ENCODE measurements around the gene UVRAG. TPM values are rescaled to one million over a fixed set of nuclear protein-coding genes. Genes with fewer than 3 reads are reported as not detected.

Gene UVRAG
- total RNA-seq, 1 donor from 2014 or later: 8.8 TPM

DNA sequence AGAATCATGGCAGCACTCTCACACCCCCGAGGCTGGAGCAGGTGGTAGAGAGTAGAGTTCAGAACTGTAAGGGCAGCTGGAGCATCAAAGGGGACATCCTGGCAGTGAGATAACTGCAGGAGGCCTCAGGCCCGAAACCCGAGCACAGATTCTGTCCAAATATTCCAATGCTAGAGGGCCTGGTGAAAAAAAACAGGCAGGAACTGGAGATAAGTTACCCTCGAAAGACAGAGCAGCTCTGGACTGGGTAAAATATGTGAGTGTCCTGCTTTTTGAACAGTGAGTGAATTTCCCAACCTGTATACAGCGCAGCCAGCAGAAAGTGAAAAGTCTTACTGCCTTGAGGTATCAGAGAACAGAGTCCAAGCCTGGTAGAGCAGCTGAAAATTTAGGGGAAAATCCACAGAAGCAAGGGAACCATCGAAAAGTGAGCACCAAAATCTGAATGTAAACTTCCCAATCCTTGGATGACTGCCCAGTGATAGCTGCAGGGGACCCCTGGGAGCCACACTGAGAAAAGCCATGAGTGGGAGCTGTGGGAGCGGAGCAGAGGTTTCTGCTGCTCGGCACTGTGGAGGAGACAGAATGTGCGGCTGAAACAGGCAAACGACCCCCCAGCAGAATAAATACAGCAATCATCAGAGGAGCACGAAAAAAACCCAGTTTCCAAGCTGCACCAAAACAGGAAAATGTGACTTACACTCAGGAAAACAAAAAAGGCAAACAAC lies 340.7 kb downstream of the UVRAG start:
- no peak for ATAC-seq

DNA sequence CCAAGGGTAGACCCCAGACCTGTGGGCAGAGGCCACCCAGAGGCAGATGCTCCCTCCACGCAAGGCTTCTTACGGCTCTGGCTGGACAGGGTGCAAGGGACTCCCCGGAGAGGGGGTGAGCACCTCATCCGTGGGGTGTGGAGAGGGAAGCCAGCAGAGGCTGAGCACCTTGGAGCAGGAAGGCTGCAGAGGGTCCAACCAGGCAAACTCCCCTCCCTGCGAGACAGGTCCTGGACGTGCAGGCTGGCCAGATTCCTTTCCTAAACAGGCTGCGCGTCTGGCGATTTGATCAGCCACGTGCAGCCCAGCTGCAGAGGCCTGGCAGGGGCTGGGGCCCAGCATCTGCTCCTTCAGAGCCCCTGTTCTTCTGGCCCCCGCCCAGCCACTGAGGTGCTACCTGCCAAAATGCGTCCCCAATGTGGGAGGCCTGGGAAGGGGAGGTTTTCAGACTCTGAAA lies 342.0 kb downstream of the UVRAG start:
- no peak for ATAC-seq

DNA sequence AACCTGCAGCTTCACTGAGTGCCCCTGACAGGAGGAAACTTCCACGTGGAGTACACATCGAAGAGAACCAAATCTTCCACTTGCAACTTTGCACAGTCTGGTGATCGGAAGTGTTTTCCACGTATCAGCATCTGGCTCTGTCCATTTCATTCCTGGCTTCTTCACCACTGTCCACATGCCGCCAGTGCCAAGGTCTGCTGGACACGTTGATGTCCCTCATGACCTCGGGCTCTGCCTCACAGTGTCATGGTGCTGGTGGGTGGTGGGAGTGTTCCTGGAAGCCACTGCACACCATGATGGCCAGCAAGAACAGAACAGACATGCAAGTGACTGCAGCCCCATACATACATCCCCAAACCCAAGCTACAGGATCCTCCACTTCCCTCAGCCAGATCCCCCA lies 342.9 kb downstream of the UVRAG start:
- ATAC-seq: no peak

GRCh38 chr11:76158394-76159302 lies 343.6 kb downstream of the UVRAG start:
- ATAC-seq: no peak

GRCh38 chr11:76159303-76159937 lies 344.4 kb downstream of the UVRAG start:
- no peak for ATAC-seq

- no peak for ATAC-seq
Observed at GRCh38 chr11:76159983-76160661, 345.1 kb downstream of the UVRAG start.

DNA sequence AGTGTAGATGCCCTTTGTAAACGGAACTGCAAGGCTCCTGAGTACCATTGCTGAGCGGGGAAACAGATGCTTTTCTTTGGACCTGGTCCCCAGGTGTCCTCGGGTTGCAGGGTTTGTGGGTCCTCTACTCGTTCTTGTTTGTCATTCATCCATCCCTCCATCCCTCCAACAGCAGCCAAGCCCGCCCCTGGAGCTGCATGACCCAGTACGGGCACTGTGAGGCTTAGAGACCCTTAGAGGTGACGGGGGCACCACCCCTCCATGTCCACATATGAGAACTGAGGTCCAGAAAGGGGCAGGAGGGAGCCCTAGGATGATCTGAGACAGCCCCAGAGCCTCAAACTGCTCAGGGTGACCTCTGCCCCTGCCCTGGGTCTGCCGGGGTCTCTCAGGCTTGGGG lies 345.8 kb downstream of the UVRAG start:
- ATAC-seq: no peak

- no peak for ATAC-seq
Observed at GRCh38 chr11:76161261-76161961, 346.4 kb downstream of the UVRAG start.

DNA sequence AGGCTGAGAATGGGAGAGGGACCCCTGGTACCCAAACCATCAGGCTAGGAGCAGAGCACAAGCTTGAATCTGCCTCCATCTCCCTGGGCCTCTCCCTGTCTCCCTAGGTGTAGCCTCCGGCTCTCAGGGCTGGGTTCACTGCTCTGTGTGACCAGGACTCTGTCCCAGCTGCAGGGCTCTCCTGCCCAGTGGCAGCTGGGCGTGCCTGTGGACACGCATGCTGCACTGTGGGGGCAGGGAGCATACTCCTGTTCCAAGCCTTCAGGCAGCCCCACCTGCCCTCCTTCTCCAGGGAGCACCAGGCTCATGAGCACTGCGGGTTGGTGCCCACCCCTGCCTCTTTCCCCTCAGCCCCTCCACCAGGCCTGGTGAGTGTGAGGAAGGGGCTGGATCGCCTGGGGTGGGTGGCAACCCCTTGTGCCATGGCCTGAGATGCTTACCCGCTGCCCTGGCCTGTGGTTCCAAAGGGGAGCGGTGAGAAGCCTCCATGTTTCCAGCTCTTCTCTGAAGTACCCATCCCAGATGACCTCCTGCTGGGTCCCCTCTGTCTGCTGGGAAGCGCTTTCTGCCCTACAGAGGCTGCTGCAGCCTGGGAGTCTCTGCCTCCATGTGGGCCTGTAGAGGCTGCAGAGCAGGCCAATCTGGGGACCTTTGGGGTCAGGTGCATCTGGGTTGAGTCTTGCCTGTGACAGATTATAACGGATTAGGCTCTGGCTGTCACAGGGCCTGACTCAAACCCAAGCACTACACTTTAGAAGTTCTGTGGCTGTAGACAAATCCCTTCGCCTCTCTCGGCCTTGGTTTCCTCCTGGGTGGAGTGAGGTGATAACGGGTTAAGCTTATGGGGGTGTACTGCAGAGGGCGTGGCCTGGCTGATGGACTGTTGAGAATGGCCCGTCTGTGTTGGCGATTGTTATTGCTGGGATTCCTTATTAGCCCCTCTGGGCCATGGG lies 347.6 kb downstream of the UVRAG start:
- ATAC-seq: no peak

- ATAC-seq: no peak
Observed at GRCh38 chr11:76163289-76163880, 348.4 kb downstream of the UVRAG start.

GRCh38 chr11:76164081-76164480 lies 349.1 kb downstream of the UVRAG start:
- ATAC-seq: no peak

DNA sequence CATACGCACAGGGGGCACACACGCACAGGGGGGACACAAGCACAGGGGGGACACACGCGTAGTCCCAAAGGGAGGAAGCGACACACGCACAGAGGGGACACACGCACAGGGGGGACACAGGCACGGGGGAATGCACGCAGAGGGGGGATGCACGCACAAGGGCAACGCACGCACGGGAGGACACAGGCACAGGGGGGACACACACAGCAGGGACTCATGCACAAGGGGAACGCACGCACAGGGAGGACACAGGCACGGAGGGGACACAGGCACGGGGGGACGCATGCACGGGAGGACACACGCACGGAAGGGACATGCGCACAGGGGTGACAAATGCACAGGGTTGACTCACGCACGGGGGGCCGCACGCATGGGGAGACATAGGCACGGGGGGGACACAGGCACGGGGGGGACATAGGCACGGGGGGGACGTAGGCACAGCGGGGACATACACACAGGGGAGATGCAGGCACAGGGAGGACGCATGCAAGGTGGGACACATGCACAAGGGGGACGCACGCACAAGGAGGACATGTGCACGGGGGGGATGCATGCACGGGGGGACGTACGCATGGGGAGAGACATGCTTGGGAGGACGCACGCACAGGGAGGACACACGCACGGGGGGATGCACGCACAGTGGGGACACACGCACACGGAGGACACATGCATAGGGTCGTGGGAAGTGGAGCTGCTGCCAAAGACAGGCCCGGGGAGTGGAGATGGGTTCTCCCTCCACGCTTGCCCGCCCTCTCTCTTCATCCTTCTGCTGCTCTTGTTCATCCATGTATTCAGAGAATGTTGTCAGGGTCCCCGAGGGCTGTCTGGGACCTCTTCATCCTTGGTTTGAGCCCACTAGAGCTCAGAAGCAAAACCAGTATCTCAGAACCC lies 350.1 kb downstream of the UVRAG start:
- ATAC-seq: no peak

- no peak for ATAC-seq
Observed at GRCh38 chr11:76166314-76166713, 351.3 kb downstream of the UVRAG start.

GRCh38 chr11:76167590-76167989 lies 352.6 kb downstream of the UVRAG start:
- no peak for ATAC-seq

- no peak for ATAC-seq
Observed at GRCh38 chr11:76169473-76169896, 354.5 kb downstream of the UVRAG start.

DNA sequence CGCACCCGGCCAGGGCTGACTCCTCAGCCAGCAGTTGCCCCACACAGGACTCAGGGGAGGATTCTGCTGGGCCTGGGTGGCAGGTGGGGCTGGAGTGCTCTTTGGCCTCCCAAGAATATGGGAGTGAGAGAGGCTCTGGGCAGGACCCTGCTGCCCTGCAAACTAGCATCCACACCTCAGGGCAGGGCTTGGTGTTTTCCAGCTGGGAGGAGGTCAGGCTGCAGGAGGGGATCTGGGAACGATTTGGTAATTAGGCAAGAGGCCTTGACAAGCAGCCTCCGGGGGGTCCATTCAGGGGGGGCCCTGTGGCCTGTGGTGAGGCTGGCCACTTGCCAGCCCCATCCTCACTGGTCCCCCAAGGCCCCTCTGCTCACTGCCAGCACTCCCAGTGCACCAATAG lies 355.5 kb downstream of the UVRAG start:
- no peak for ATAC-seq

DNA sequence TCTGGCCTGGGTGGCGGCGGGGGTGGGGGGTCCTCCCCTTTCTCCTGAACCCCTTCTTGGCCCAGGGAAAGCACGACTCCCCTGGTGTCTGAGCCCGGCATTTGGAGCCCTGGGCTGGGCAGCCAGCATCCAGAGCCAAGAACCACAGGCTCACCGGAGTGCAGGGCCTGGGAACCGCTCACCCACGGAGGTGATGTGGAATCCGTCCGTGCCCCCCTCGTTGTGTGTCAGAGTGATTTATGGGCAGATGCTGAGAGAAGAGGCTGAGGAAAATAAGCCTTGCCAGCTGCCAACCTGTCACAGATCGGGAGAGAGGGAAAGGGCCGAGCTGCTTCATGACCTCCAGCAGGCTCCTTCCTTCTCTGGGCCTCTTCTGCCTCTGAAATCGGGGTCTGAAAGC lies 357.6 kb downstream of the UVRAG start:
- no peak for ATAC-seq

- ATAC-seq: no peak
Observed at GRCh38 chr11:76173663-76174062, 358.7 kb downstream of the UVRAG start.

DNA sequence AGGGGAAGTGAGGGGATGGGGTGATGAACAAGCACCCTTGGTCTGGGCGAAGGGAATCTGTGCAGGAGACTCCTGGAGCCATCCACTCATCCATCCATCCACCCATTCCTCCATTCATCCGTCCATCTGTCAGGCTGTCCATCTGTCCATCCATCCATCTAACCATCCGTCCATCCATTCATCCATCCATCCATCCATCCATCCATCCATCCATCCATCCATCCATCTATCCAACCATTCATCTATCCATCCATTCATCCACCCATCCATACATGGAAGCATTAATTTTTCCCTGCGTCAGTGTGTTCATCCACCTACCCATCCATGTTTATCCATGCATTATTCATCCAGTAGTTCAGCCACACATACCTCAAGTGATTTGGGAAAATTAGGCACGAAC lies 359.3 kb downstream of the UVRAG start:
- ATAC-seq: no peak
